RWPE2 (cell line): Measurements from ENCODE around the gene SH3BP4.

Experiments used
- ATAC-seq: fragments of 200-7000 bp; cut with Tn5 transposase; 3 replicates; pipeline ENCODE4 v1.9.1; 2021; ENCODE audit warnings: low read depth
- DNase-seq: peaks from one replicate; pipeline ENCODE4 v3.0.0-alpha.2; 2020; ENCODE audit warnings: low spot score
- H3K27ac ChIP-seq: fragments of 450-650 bp; 2 replicates; pipeline ENCODE4 v1.5.1; 2017; ENCODE audit warnings: mild to moderate bottlenecking; ENCODE audit not compliant: poor library complexity, severe bottlenecking
- H3K27me3 ChIP-seq: fragments of 250-450 bp; sonication (Bioruptor Pico); 2 replicates; pipeline ENCODE4 v1.5.1; 2021; ENCODE audit warnings: mild to moderate bottlenecking, moderate library complexity; ENCODE audit not compliant: insufficient read depth, poor library complexity, severe bottlenecking
- H3K36me3 ChIP-seq: fragments of 250-450 bp; sonication (Bioruptor Pico); 2 replicates; pipeline ENCODE4 v1.5.1; 2020; ENCODE audit warnings: low read depth, mild to moderate bottlenecking, moderate library complexity
- H3K4me1 ChIP-seq: fragments of 250-450 bp; sonication (Bioruptor Pico); 2 replicates; pipeline ENCODE4 v1.5.1; 2021; ENCODE audit warnings: mild to moderate bottlenecking, moderate library complexity; ENCODE audit not compliant: insufficient read depth, poor library complexity, severe bottlenecking
- H3K4me3 ChIP-seq: fragments of 250-450 bp; sonication (Bioruptor Pico); 2 replicates; pipeline ENCODE4 v1.5.1; 2021; ENCODE audit warnings: mild to moderate bottlenecking, moderate library complexity; ENCODE audit not compliant: severe bottlenecking
- H3K9me3 ChIP-seq: fragments of 250-450 bp; sonication (Bioruptor Pico); 2 replicates; pipeline ENCODE4 v1.5.1; 2021; ENCODE audit warnings: mild to moderate bottlenecking, moderate library complexity; ENCODE audit not compliant: severe bottlenecking
- TF ChIP-seq, protein P1 (sequence below): fragments of 450-650 bp; IDR thresholded peaks from one replicate; pipeline ENCODE4 v1.5.1; 2017; ENCODE audit warnings: mild to moderate bottlenecking, moderate library complexity; ENCODE audit not compliant: poor library complexity, severe bottlenecking

The SH3BP4 gene

DNA sequence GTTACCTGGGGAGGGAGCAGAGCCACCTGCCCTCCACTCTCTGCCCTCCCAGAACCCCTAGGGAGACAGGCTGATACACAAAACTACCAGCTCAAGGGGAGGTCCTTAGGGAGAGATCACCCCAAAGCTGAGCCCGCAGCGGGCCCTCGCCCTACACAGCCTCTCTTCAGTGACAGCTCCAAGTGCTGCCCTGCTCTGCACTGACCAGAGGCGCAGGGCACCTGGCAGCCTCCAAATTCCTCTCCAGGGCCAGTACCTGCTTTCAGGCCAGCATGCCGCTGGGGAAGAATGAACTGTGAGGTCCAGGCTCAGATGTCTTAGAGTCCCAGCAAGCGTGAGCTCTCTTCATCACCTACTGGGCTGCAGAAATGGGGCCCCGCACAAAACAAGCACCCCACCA, 11.3 kb upstream of the SH3BP4 start:
- H3K36me3 ChIP-seq: no peaks in the 10 kb centered on the region
- no peak overlapping the region for H3K27ac ChIP-seq
- no peak overlapping the region for H3K4me3 ChIP-seq
- no peaks in the 10 kb centered on the region for H3K9me3 ChIP-seq
- H3K27me3 ChIP-seq: no peaks in the 10 kb centered on the region
- no peaks in the 10 kb centered on the region for H3K4me1 ChIP-seq
- no peak for ATAC-seq
- no peak for DNase-seq
- TF ChIP-seq, protein P1, sequence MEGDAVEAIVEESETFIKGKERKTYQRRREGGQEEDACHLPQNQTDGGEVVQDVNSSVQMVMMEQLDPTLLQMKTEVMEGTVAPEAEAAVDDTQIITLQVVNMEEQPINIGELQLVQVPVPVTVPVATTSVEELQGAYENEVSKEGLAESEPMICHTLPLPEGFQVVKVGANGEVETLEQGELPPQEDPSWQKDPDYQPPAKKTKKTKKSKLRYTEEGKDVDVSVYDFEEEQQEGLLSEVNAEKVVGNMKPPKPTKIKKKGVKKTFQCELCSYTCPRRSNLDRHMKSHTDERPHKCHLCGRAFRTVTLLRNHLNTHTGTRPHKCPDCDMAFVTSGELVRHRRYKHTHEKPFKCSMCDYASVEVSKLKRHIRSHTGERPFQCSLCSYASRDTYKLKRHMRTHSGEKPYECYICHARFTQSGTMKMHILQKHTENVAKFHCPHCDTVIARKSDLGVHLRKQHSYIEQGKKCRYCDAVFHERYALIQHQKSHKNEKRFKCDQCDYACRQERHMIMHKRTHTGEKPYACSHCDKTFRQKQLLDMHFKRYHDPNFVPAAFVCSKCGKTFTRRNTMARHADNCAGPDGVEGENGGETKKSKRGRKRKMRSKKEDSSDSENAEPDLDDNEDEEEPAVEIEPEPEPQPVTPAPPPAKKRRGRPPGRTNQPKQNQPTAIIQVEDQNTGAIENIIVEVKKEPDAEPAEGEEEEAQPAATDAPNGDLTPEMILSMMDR: no peak

- DNase-seq: no peak
- ATAC-seq: no peak
- TF ChIP-seq, protein P1: no peak
Observed at GRCh38 chr2:234945339-234945873, 6.4 kb upstream of the SH3BP4 start.

GRCh38 chr2:234947556-234947955, 4.3 kb upstream of the SH3BP4 start:
- TF ChIP-seq, protein P1: no peak
- Histone ChIP-seq H3K4me3 (no peak overlapping the region), H3K27ac (no peak overlapping the region), H3K9me3 (no peaks in the 10 kb centered on the region), H3K27me3 (no peaks in the 10 kb centered on the region), H3K4me1 (peaks cover 19% of the 10 kb centered on the region), H3K36me3 (no peaks in the 10 kb centered on the region)
- ATAC-seq (no peak), DNase-seq (no peak)

More at GRCh38 chr2:234945339-234945873, 6.4 kb upstream of the SH3BP4 start:
- Histone ChIP-seq H3K4me3 (no peak overlapping the region), H3K9me3 (no peaks in the 10 kb centered on the region), H3K27me3 (no peaks in the 10 kb centered on the region), H3K36me3 (no peaks in the 10 kb centered on the region), H3K27ac (no peak overlapping the region), H3K4me1 (peaks cover 13% of the 10 kb centered on the region)

GRCh38 chr2:234949762-234950434, 1.9 kb upstream of the SH3BP4 start:
- no peaks in the 10 kb centered on the region for H3K9me3 ChIP-seq
- peak overlapping the region; percentile 88 for H3K27ac ChIP-seq
- no peak overlapping the region for H3K4me3 ChIP-seq
- ATAC-seq: peak; percentile 86
- H3K36me3 ChIP-seq: peaks cover 7% of the 10 kb centered on the region; the same call in 1 of the 2 replicates
- H3K4me1 ChIP-seq: peaks cover 30% of the 10 kb centered on the region
- no peaks in the 10 kb centered on the region for H3K27me3 ChIP-seq
- TF ChIP-seq, protein P1: no peak
- DNase-seq: no peak

DNA sequence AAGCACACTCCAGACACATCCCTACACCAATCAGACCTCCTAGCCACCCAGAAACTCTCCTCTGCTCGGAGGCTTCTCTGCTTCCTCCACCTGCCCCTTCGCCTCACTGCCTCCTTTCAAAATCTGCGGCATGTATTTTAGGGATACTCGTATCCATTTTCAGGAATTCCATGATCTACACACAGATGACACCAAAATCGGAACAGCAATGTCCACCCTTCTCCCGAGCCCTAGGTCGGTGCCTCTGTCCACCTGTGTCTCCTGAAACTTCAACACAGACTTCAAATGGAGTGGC, 1.4 kb upstream of the SH3BP4 start:
- H3K27me3 ChIP-seq: no peaks in the 10 kb centered on the region
- DNase-seq: no peak
- TF ChIP-seq, protein P1: no peak
- peak overlapping the region; percentile 88 for H3K27ac ChIP-seq
- no peak for ATAC-seq
- H3K4me3 ChIP-seq: no peak overlapping the region
- no peaks in the 10 kb centered on the region for H3K9me3 ChIP-seq
- peaks cover 10% of the 10 kb centered on the region; the same call in 1 of the 2 replicates for H3K36me3 ChIP-seq
- peaks cover 35% of the 10 kb centered on the region for H3K4me1 ChIP-seq
